Measurements from ENCODE around the gene APOA5. TPM values are rescaled to one million over a fixed set of nuclear protein-coding genes. Genes with fewer than 3 reads are reported as not detected.
A peak's percentile ranks its signal among the peaks of the same experiment; 100 is the strongest.

APOA5 gene
- total and polyA plus RNA-seq, 2 of the 13 experiments (the other 11 are each of a cell fraction or from before 2014, with no cell fraction given), result 44.0 to 49.1 TPM

DNA sequence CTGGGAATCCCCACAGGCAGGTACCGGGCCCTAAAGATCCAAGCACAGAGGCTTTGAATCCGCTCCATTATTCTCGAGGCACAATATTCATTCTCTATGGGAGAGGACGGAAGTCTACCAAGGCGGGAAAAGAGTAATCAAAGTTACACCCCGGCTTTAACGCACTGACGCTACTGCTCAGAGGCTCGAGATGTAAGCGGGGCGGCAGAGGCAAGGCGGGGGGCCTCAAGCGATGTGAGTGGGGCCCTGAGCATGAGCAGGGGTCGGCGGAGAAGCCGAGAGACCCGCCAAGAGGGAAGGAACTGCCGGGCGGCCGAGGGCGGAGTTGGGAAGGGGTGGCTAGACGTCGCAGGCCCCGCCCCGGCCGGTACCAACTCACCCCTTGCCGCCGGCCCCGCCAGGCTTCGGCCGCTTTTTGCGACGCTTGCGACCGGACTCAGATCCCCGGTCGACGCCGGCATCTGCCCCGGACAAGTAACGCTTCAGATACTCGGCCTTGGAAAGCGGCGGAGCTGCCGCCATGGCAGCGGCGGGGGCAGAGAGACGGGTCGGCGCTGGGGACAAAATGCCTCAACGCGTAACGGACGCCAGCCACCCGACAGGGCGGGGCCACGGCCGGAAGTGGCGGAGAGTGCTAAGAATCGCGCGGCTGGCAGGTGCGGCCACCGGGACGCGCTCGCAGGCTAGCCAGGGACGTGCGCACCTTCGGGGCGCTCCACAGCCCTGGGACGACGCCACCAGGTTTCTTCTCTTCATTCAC lies 19.1 kb downstream of the APOA5 start, which contains the start of gene BUD13 (continued):
- TF ChIP-seq, protein P1, sequence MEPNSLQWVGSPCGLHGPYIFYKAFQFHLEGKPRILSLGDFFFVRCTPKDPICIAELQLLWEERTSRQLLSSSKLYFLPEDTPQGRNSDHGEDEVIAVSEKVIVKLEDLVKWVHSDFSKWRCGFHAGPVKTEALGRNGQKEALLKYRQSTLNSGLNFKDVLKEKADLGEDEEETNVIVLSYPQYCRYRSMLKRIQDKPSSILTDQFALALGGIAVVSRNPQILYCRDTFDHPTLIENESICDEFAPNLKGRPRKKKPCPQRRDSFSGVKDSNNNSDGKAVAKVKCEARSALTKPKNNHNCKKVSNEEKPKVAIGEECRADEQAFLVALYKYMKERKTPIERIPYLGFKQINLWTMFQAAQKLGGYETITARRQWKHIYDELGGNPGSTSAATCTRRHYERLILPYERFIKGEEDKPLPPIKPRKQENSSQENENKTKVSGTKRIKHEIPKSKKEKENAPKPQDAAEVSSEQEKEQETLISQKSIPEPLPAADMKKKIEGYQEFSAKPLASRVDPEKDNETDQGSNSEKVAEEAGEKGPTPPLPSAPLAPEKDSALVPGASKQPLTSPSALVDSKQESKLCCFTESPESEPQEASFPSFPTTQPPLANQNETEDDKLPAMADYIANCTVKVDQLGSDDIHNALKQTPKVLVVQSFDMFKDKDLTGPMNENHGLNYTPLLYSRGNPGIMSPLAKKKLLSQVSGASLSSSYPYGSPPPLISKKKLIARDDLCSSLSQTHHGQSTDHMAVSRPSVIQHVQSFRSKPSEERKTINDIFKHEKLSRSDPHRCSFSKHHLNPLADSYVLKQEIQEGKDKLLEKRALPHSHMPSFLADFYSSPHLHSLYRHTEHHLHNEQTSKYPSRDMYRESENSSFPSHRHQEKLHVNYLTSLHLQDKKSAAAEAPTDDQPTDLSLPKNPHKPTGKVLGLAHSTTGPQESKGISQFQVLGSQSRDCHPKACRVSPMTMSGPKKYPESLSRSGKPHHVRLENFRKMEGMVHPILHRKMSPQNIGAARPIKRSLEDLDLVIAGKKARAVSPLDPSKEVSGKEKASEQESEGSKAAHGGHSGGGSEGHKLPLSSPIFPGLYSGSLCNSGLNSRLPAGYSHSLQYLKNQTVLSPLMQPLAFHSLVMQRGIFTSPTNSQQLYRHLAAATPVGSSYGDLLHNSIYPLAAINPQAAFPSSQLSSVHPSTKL (CRISPR knock-in tag; IDR thresholded peaks at IDR 0.05), result peak; percentile 70
- TF ChIP-seq ZNF430 (CRISPR knock-in tag; IDR thresholded peaks at IDR 0.05) (peak; percentile 53; the same call in 1 of the 2 replicates), PRPF4 (IDR thresholded peaks at IDR 0.05; ENCODE audit: low read depth, low read length, poor library complexity, severe bottlenecking) (no peak), RFX5 (IDR thresholded peaks at IDR 0.05; ENCODE audit: low read depth, low read length) (no peak), XBP1 (CRISPR knock-in tag; IDR thresholded peaks at IDR 0.05) (peak; percentile 78; the same call in 1 of the 2 replicates), REPIN1 (CRISPR knock-in tag; IDR thresholded peaks at IDR 0.05; ENCODE audit: borderline replicate concordance, low read depth) (peak; percentile 95), ARNTL (CRISPR knock-in tag; IDR thresholded peaks at IDR 0.05) (peak; percentile 70), ZNF737 (CRISPR knock-in tag; IDR thresholded peaks at IDR 0.05; ENCODE audit: borderline replicate concordance) (no peak), CBX5 (CRISPR knock-in tag; IDR thresholded peaks at IDR 0.05; ENCODE audit: borderline replicate concordance) (peak; percentile 61; the same call in 1 of the 2 replicates), ZNF34 (CRISPR knock-in tag; IDR thresholded peaks at IDR 0.05; ENCODE audit: borderline replicate concordance) (peak; percentile 92), HNRNPH1 (optimal IDR thresholded peaks at IDR 0.05; ENCODE audit: low read depth, low read length) (no peak), ZNF614 (CRISPR knock-in tag; IDR thresholded peaks at IDR 0.05; ENCODE audit: borderline replicate concordance) (no peak; the same call in 1 of the 2 replicates), ZNF83 (CRISPR knock-in tag; IDR thresholded peaks at IDR 0.05; ENCODE audit: borderline replicate concordance) (no peak), ERF (CRISPR knock-in tag; IDR thresholded peaks at IDR 0.05) (peak; percentile 95)
- TF ChIP-seq, protein P2, sequence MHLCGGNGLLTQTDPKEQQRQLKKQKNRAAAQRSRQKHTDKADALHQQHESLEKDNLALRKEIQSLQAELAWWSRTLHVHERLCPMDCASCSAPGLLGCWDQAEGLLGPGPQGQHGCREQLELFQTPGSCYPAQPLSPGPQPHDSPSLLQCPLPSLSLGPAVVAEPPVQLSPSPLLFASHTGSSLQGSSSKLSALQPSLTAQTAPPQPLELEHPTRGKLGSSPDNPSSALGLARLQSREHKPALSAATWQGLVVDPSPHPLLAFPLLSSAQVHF (CRISPR knock-in tag; IDR thresholded peaks at IDR 0.05), result peak; percentile 70; the same call in 1 of the 2 replicates
- TF ChIP-seq, protein P3, sequence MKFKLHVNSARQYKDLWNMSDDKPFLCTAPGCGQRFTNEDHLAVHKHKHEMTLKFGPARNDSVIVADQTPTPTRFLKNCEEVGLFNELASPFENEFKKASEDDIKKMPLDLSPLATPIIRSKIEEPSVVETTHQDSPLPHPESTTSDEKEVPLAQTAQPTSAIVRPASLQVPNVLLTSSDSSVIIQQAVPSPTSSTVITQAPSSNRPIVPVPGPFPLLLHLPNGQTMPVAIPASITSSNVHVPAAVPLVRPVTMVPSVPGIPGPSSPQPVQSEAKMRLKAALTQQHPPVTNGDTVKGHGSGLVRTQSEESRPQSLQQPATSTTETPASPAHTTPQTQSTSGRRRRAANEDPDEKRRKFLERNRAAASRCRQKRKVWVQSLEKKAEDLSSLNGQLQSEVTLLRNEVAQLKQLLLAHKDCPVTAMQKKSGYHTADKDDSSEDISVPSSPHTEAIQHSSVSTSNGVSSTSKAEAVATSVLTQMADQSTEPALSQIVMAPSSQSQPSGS (CRISPR knock-in tag; IDR thresholded peaks at IDR 0.05), result peak; percentile 82
- TF ChIP-seq, protein P4, sequence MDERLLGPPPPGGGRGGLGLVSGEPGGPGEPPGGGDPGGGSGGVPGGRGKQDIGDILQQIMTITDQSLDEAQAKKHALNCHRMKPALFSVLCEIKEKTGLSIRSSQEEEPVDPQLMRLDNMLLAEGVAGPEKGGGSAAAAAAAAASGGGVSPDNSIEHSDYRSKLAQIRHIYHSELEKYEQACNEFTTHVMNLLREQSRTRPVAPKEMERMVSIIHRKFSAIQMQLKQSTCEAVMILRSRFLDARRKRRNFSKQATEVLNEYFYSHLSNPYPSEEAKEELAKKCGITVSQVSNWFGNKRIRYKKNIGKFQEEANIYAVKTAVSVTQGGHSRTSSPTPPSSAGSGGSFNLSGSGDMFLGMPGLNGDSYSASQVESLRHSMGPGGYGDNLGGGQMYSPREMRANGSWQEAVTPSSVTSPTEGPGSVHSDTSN (CRISPR knock-in tag; IDR thresholded peaks at IDR 0.05), result no peak
- TF ChIP-seq, protein P5, sequence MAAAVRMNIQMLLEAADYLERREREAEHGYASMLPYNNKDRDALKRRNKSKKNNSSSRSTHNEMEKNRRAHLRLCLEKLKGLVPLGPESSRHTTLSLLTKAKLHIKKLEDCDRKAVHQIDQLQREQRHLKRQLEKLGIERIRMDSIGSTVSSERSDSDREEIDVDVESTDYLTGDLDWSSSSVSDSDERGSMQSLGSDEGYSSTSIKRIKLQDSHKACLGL (CRISPR knock-in tag; IDR thresholded peaks at IDR 0.05), result peak; percentile 90
- TF ChIP-seq, protein P6, sequence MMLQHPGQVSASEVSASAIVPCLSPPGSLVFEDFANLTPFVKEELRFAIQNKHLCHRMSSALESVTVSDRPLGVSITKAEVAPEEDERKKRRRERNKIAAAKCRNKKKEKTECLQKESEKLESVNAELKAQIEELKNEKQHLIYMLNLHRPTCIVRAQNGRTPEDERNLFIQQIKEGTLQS (CRISPR knock-in tag; IDR thresholded peaks at IDR 0.05), result no peak; the same call in 1 of the 2 replicates
- TF ChIP-seq, protein P7, sequence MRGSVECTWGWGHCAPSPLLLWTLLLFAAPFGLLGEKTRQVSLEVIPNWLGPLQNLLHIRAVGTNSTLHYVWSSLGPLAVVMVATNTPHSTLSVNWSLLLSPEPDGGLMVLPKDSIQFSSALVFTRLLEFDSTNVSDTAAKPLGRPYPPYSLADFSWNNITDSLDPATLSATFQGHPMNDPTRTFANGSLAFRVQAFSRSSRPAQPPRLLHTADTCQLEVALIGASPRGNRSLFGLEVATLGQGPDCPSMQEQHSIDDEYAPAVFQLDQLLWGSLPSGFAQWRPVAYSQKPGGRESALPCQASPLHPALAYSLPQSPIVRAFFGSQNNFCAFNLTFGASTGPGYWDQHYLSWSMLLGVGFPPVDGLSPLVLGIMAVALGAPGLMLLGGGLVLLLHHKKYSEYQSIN (CRISPR knock-in tag; IDR thresholded peaks at IDR 0.05; ENCODE audit: borderline replicate concordance), result no peak

All from HepG2 (cell line).